Middle frontal gyrus (tissue), 1 donor: ENCODE results near the gene PNMA6E.

Experiments used
- DNase-seq: peaks from one replicate; pipeline ENCODE4 v3.0.0-alpha.2; 2015; ENCODE audit warnings: low spot score; ENCODE audit errors: extremely low spot score

PNMA6E gene

DNA sequence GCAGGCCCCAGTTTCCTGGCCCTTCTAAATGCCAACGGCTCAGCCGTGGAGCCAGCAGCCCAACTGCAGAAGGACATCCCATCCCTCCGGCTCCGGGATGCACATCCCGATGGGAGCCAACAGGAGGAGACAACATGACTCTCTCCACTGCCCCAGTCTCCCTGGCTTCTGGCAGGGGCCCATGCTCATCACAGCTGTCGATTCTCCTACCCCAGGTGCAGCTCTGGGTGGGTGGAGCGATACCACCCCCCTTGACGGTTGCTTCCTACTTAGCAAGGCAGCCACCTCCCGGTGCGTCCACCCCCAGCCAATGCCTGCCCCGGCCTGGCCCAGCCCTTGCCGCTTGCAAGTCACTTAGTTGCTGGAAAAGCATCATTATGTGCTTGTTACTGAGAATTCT lies 47.7 kb downstream of the PNMA6E start:
- DNase-seq, result no peak

DNA sequence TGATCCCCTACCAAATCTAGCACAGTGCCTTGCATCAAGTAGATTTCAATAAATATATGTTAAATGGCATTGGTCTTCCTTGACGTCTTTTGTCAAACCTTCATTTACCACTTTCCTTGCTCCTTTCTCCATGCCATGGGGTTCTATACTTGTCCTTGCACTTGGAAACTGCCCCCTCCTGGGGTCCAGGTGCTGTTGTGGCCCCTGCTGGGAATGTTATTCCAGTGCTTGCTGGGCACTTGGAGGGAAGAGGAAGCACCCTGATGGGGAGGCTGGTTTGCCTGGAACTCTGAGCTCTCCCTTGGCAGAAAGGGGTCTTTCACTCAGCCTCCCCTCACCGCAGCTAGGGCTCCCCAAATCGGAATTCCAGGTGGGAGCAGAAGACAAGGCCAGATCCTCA lies 48.3 kb downstream of the PNMA6E start:
- no peak for DNase-seq

DNA sequence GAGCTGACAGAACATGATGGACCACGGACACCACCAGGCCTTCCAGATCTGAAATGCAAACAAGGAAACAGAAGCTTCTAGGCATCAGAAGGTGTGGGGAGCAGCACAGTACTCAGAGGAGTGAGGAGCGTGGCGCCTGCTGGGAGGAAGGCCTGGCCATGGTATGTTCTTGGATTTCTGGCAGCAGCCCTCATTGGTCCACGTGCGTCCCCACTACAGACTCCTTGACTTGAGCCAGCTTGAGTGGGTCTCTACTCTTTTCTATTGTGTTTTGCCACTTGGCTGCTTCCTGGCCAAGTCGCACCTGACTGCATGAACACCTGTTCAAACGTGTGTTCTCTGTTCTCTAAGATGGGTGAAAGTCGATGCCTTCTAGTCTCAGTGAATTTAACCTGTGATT lies 49.2 kb downstream of the PNMA6E start:
- no peak for DNase-seq

DNA sequence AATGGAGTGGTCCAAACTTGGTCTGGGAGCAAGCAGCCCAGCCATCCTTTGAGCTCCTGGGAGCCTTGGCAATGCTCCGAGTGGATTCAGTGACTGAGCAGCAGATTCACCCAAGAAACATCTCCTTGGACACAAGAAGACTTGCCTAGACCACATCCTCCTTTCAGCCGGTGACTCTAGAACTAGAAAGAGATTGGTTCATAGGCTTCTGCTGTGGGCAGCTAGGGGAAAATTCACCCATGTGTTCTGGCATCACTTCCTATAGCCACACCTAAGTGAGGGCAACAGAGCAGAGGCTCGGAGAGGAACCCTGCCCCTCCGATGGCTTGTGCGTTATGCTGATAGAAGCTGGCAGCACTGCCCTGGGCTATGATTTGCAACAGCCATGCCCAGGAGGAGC lies 51.2 kb downstream of the PNMA6E start:
- no peak for DNase-seq

DNA sequence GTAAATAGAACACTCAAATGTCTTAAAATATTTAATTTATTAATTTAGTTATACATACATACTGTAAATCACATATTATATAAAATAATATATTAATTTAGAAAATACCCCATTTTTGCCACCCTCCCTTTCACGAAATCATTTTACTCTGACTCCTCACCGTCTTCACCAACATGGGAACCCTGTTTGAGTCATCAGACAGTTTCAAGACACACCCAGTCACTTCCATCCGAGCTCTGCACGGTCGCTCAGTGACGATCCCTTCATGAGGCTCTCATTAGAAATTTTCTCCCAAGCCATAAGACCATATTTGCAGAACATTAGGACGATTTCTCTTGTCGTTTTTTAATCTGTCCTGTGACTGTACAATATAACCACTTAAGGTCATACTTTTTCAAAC lies 52.7 kb downstream of the PNMA6E start:
- no peak for DNase-seq

DNA sequence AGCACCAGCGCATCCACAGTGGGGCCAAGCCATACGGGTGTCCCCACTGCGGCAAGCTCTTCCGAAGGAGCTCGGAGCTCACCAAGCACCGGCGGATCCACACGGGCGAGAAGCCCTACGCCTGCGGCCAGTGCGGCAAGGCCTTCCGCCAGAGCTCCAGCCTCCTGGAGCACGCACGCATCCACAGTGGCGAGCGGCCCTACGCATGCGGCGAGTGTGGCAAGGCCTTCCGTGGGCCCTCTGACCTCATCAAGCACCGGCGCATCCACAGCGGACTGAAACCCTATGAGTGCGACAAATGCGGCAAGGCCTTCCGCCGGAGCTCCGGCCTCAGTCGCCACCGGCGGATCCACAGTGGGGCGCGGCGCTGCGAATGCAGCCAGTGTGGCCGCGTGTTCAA lies 53.6 kb downstream of the PNMA6E start:
- DNase-seq, result no peak
